Peyer's patch (tissue), 4 donors: ENCODE measurements around the gene MYCBPAP.

Source experiments
- POLR2A ChIP-seq, 2 donors: fragments of 450-650 bp; IDR thresholded peaks; one replicate each; pipeline ENCODE4 v1.5.1; 2017; ENCODE audit warnings: antibody characterized with exemption in 2 of 2, mild to moderate bottlenecking in 2 of 2, moderate library complexity in 2 of 2
- TF ChIP-seq, protein P1 (sequence below), 6 experiments: fragments of 450-650 bp in 4 of 6; fragments of 200-600 bp in 2 of 6; sonication (generic) in 1 of 6; IDR thresholded peaks; one replicate each; pipeline ENCODE4 v1.5.1; 2017 to 2019; ENCODE audit warnings: antibody characterized with exemption in 6 of 6, mild to moderate bottlenecking in 3 of 6, moderate library complexity in 1 of 6

DNA sequence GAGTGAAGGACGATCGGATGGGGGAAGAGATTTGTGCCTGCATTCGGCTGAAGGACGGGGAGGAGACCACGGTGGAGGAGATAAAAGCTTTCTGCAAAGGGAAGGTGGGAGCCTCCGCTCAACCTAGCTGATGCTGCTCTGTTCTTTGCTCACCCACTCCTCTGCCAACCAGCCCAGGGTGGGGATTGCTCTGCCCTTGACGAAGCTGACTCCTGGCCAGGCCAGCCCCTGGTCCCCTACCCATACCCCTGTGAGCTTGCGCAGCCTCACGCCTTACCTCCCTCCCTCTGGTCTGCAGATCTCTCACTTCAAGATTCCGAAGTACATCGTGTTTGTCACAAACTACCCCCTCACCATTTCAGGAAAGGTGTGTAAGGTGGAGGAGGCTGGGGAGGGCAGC lies 34.3 kb upstream of the MYCBPAP start:
- TF ChIP-seq, protein P1, sequence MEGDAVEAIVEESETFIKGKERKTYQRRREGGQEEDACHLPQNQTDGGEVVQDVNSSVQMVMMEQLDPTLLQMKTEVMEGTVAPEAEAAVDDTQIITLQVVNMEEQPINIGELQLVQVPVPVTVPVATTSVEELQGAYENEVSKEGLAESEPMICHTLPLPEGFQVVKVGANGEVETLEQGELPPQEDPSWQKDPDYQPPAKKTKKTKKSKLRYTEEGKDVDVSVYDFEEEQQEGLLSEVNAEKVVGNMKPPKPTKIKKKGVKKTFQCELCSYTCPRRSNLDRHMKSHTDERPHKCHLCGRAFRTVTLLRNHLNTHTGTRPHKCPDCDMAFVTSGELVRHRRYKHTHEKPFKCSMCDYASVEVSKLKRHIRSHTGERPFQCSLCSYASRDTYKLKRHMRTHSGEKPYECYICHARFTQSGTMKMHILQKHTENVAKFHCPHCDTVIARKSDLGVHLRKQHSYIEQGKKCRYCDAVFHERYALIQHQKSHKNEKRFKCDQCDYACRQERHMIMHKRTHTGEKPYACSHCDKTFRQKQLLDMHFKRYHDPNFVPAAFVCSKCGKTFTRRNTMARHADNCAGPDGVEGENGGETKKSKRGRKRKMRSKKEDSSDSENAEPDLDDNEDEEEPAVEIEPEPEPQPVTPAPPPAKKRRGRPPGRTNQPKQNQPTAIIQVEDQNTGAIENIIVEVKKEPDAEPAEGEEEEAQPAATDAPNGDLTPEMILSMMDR (IDR thresholded peaks at IDR 0.05), result no peak
- no peak for TF ChIP-seq POLR2A (IDR thresholded peaks at IDR 0.05)
